LNCAP (cell line): Measurements from ENCODE around the gene IL10RA.

Experiments used
- TF ChIP-seq, protein P1 (sequence below): fragments of 450-650 bp; IDR thresholded peaks from 2 replicates; pipeline ENCODE4 v1.5.1; 2017; ENCODE audit warnings: mild to moderate bottlenecking

IL10RA gene

DNA sequence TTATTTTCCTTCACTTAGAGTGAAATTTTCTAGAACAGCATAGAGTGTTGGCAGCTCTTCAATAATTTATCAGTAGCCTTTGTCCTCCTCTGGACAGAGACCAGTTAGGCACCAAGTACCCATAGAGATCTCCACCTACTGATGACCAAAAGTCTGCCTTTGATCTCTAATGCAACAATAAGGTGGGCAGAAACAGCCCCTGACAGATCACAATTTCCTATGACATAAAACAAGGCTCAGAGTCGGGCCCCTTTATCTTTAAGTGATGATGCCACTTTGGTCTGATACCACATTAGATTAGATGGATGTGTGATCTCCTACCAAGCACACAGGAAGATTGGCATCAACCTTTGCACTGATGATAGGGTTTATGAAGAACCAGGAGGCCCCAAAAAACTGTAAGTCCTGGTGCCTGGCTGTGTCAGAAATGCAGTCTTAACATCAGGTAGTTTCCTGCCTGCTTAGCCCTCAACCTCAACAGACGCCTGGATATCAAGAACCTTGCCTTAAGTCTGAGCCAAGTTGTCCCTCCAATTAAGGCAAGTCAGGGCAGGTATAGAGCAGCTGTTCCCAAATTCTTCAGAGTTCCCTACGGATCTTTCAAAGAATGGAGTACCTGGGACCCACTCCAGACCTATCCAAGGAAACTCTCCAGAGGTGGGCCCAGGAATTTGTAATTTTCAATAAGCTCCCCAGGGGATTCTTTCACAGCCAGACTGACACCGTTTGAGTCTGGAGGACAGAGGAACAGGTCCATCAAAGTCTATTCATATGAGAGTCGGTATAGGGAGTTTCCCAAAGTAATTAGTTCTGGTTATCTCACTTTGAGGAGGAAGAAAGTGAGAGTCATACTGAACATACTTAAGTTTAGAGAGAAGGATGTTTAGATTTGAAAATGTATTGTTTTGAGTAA, 60.1 kb downstream of the IL10RA start:
- TF ChIP-seq, protein P1, sequence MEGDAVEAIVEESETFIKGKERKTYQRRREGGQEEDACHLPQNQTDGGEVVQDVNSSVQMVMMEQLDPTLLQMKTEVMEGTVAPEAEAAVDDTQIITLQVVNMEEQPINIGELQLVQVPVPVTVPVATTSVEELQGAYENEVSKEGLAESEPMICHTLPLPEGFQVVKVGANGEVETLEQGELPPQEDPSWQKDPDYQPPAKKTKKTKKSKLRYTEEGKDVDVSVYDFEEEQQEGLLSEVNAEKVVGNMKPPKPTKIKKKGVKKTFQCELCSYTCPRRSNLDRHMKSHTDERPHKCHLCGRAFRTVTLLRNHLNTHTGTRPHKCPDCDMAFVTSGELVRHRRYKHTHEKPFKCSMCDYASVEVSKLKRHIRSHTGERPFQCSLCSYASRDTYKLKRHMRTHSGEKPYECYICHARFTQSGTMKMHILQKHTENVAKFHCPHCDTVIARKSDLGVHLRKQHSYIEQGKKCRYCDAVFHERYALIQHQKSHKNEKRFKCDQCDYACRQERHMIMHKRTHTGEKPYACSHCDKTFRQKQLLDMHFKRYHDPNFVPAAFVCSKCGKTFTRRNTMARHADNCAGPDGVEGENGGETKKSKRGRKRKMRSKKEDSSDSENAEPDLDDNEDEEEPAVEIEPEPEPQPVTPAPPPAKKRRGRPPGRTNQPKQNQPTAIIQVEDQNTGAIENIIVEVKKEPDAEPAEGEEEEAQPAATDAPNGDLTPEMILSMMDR = no peak

DNA sequence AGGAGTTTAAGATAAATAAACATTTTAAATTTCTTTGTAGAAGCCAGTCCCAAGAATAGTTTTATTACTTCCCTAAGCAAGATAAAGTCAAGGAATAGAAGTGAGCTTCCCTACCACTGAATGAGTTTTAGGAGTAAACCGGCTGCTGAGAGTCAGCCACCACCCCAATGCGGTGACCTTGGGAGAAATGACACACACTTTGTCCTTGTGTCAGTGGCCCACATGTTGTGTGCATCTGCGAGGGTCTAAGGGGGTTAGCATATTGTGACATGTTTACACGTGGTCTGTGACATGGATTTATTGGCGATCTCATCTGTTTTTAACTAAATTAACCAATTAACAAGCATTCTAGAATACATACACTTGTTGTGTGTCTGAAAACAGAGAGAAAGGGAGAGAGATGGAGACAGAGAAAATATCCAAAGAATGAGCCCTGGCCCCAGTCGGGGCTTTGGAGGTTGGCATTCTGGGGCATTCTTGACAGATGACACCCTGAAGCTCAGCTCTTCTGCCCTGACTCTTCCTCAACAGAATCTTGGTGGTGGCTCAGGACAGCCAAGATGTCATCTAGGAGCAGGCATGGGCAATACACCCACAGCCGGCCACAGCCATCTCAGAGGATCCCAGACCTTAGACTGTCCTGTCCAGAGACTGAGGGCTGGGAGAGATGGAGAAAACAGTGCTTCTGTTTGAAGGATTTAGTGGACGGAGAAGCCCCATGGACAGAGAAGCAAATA, 60.9 kb downstream of the IL10RA start:
- TF ChIP-seq, protein P1 = no peak

DNA sequence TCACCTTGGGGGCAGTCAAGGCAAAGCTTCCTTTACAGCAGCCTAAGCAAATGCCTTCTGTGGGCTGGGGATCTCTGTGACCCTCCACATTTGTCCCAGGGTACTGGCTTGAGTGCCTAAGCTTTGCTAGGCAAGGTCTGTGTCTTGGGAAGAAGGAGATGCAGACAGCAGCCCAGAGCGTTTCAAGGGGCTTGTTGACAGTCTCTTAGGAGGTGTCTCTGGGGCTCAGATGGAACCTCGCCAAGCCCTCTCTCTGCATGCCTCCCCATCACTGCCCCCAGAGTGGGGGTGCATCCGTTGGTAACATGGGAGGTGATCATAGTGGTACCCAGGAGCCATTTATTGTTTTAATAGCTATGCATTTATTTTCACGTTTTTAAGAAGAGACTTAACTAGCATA, 61.6 kb downstream of the IL10RA start:
- TF ChIP-seq, protein P1 = no peak

DNA sequence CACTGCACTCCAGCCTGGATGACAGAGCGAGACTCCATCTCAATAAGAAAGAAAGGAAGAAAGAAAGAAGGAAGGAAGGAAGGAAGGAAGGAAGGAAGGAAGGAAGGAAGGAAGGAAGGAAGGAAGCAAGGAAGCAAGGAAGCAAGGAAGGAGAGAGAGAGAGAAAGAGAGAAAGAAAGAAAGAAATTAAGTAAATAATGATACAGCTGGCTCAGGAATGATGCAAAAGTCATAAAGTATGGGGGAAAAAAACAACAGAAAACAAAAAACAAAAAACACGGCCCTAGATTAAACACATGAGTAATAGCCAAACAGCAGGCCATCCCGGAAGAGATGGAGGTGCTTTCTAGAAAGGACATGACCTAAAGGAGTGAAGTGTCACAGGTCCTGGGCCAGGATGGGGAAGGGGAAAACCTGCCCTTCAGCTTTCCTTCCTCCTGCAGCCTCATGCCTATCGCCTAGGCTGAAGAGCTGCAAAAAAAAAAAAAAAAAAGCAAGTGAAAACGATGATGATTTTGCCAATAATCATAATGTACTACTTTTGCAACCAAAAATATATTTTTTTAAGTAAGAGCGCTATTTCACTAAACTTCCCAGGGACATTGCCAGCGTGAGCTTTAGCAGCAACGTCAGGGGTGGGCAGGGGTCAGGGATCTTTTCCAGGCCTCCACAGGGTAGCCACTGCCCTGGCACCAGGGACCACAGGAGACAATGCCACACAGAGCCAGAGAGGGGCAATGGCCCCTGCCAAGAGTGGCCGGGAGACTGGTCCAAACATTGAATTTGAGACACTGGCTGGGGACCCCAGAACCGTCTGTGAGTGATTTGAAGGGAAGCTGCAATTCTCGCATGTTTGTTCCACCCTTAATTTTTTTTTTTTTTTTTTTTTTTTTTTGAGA, 62.5 kb downstream of the IL10RA start:
- TF ChIP-seq, protein P1 = no peak

DNA sequence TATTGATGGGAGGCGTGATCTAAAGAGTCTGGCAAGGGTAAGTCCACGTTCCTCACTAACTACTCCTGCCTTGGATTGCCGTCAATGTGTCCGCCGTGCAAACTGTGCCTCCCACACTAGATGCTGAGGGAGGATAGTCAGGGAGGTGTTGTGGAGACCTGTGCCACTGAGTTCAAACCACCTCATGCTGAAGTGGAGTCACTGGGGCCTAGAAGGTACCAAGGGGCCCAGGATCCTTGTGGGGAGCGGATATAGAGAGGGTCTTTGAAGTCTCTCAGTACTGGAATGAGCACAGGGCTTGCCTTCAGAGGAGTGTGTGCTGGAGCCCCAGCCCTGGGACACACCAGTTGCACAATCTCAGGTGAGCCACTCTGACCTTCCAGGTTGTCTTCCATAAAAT, 63.6 kb downstream of the IL10RA start:
- TF ChIP-seq, protein P1 = no peak

DNA sequence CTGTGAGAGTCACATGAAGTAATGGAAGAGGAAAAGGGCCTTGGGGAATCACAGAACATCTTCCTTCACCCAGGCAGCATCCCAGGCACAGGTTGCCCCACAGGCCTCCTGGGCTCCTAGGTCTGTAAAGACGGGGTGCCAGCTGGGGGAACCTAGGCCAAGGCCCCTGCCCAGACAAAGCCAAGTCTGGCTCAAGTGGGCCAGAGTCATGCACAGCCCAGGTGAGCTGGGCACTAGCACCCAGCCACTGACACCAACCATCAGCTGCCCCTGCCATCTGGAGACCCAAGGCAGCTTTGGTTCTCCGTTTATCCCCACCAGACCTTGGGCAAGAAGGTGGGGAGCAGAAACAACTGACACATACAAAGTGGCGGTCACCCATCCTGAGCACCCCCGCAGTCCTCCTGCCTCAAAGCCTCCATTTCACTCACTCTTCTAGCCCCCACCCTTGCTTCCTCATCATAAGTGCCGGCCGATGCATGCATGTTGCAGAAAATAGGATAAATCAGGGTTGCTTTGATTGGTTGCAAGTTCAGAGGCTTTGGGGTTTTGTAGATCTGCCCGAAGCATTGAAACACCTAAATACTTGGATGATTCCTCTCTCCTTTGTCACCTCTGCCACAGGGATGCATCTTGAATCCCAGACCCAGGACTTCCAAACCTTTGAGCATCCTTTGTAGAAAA, 64.2 kb downstream of the IL10RA start:
- TF ChIP-seq, protein P1 = no peak
